ENCODE results near the gene ERBB4. TPM values are rescaled to one million over a fixed set of nuclear protein-coding genes. Genes with fewer than 3 reads are reported as not detected.

ERBB4 gene
- total RNA-seq, 1 donor from 2014 or later = 1.8 TPM

- H3K36me3 Mint-ChIP-seq (ENCODE audit: unreplicated experiment) = no peaks in the 10 kb centered on the region
- no peak for TF ChIP-seq CTCF (IDR thresholded peaks at IDR 0.05; ENCODE audit: partially characterized antibody, unreplicated experiment)
- no peak overlapping the region for H3K4me3 Mint-ChIP-seq (ENCODE audit: unreplicated experiment)
- peaks cover 3% of the 10 kb centered on the region for H3K4me1 Mint-ChIP-seq (ENCODE audit: low read depth, unreplicated experiment)
- no peaks in the 10 kb centered on the region for H3K9me3 Mint-ChIP-seq (ENCODE audit: unreplicated experiment)
- H3K27ac Mint-ChIP-seq (ENCODE audit: unreplicated experiment) = no peak overlapping the region
- peaks cover 1% of the 10 kb centered on the region for H3K27me3 Mint-ChIP-seq (ENCODE audit: unreplicated experiment)
- no peak for DNase-seq
Measured at GRCh38 chr2:212345966-212346365, 192.6 kb downstream of the ERBB4 start.

GRCh38 chr2:212344131-212344530 lies 194.5 kb downstream of the ERBB4 start:
- Mint-ChIP-seq H3K4me1 (ENCODE audit: low read depth, unreplicated experiment) (peaks cover 3% of the 10 kb centered on the region), H3K27ac (ENCODE audit: unreplicated experiment) (no peak overlapping the region), H3K9me3 (ENCODE audit: unreplicated experiment) (no peaks in the 10 kb centered on the region)

GRCh38 chr2:212343167-212343566 lies 195.4 kb downstream of the ERBB4 start:
- no peak for TF ChIP-seq CTCF (IDR thresholded peaks at IDR 0.05; ENCODE audit: partially characterized antibody, unreplicated experiment)
- Mint-ChIP-seq H3K36me3 (ENCODE audit: unreplicated experiment) (no peaks in the 10 kb centered on the region), H3K27ac (ENCODE audit: unreplicated experiment) (no peak overlapping the region), H3K9me3 (ENCODE audit: unreplicated experiment) (no peaks in the 10 kb centered on the region), H3K27me3 (ENCODE audit: unreplicated experiment) (peaks cover 1% of the 10 kb centered on the region), H3K4me1 (ENCODE audit: low read depth, unreplicated experiment) (peaks cover 3% of the 10 kb centered on the region), H3K4me3 (ENCODE audit: unreplicated experiment) (no peak overlapping the region)
- DNase-seq = no peak

More at GRCh38 chr2:212344131-212344530, 194.5 kb downstream of the ERBB4 start:
- Mint-ChIP-seq H3K27me3 (ENCODE audit: unreplicated experiment) (peaks cover 1% of the 10 kb centered on the region), H3K36me3 (ENCODE audit: unreplicated experiment) (no peaks in the 10 kb centered on the region), H3K4me3 (ENCODE audit: unreplicated experiment) (no peak overlapping the region)
- no peak for TF ChIP-seq CTCF (IDR thresholded peaks at IDR 0.05; ENCODE audit: partially characterized antibody, unreplicated experiment)
- DNase-seq = no peak

GRCh38 chr2:212337486-212338343 lies 200.9 kb downstream of the ERBB4 start:
- H3K27me3 Mint-ChIP-seq (ENCODE audit: unreplicated experiment) = peaks cover 1% of the 10 kb centered on the region
- no peak overlapping the region for H3K27ac Mint-ChIP-seq (ENCODE audit: unreplicated experiment)
- no peak for TF ChIP-seq CTCF (IDR thresholded peaks at IDR 0.05; ENCODE audit: partially characterized antibody, unreplicated experiment)
- no peaks in the 10 kb centered on the region for H3K36me3 Mint-ChIP-seq (ENCODE audit: unreplicated experiment)
- DNase-seq = no peak
- peaks cover 2% of the 10 kb centered on the region for H3K9me3 Mint-ChIP-seq (ENCODE audit: unreplicated experiment)
- no peak overlapping the region for H3K4me3 Mint-ChIP-seq (ENCODE audit: unreplicated experiment)
- peaks cover 2% of the 10 kb centered on the region for H3K4me1 Mint-ChIP-seq (ENCODE audit: low read depth, unreplicated experiment)

GRCh38 chr2:212337036-212337435 lies 201.6 kb downstream of the ERBB4 start:
- Mint-ChIP-seq H3K27ac (ENCODE audit: unreplicated experiment) (no peak overlapping the region), H3K36me3 (ENCODE audit: unreplicated experiment) (no peaks in the 10 kb centered on the region), H3K4me3 (ENCODE audit: unreplicated experiment) (no peak overlapping the region), H3K27me3 (ENCODE audit: unreplicated experiment) (no peaks in the 10 kb centered on the region), H3K9me3 (ENCODE audit: unreplicated experiment) (peaks cover 4% of the 10 kb centered on the region), H3K4me1 (ENCODE audit: low read depth, unreplicated experiment) (peaks cover 2% of the 10 kb centered on the region)
- TF ChIP-seq CTCF (IDR thresholded peaks at IDR 0.05; ENCODE audit: partially characterized antibody, unreplicated experiment) = no peak
- DNase-seq = no peak
